K562 (cell line): ENCODE data around the gene R3HDM1. TPM values are rescaled to one million over a fixed set of nuclear protein-coding genes. Genes with fewer than 3 reads are reported as not detected.

Experiments used
- ATAC-seq: fragments of 200-7000 bp; cut with Tn5 transposase; 3 replicates; pipeline ENCODE4 v1.9.1; 2020; ENCODE audit warnings: moderate library complexity
- BruUV-seq: library from RNA; stranded (reverse); fragments of 400-500 nt; replicated peaks from 2 replicates; lab custom pipeline; 2021; lab: Mats Ljungman, UMichigan
- CTCF ChIA-PET: fragments of 300-600 bp; formaldehyde crosslinking; extraction: SDS; loops from one replicate; lab custom pipeline; 2021; ENCODE audit warnings: low intra/inter-chr PET ratio; lab: Yijun Ruan, JAX
- POLR2A ChIA-PET: fragments of 300-600, 350-650 bp; sonication (Branson Sonifier 250); formaldehyde crosslinking; extraction: SDS; loops from one replicate; lab custom pipeline; 2021; ENCODE audit warnings: antibody characterized with exemption, inconsistent platforms; lab: Yijun Ruan, JAX
- DNase-seq, 4 experiments: peaks; one replicate each; pipeline versions ENCODE4 v3.0.0 to v3.0.0-alpha.2; 2011 to 2018; ENCODE audit warnings: low spot score in 3 of 4, mixed read lengths in 3 of 4; ENCODE audit errors: extremely low read depth in 1 of 4
- FAIRE-seq: peaks from 2 replicates; lab custom pipeline; 2011; peaks lifted over from hg19 to GRCh38; lab: Jason Lieb, UNC
- H2AFZ ChIP-seq: 2 replicates; pipeline ENCODE4 v1.6.0; 2011; ENCODE audit warnings: low read depth, low read length, control low read depth, inconsistent platforms
- H3K27ac ChIP-seq: fragments of 200-600 bp; 3 replicates; pipeline ENCODE4 v1.8.0; 2011; ENCODE audit warnings: low read depth, mild to moderate bottlenecking, control low read depth, inconsistent platforms, low read length, moderate library complexity, mixed read lengths; ENCODE audit errors: extremely low read depth
- H3K27me3 ChIP-seq, 2 experiments: fragments of 300-600 bp in 1 of 2; 2 replicates in 1 of 2; 3 replicates in 1 of 2; pipeline versions ENCODE4 v1.6.0 to v1.8.0; 2011; ENCODE audit warnings: inconsistent platforms in 2 of 2, low read length in 2 of 2, mild to moderate bottlenecking in 1 of 2, mixed read lengths in 1 of 2, moderate library complexity in 1 of 2; ENCODE audit not compliant: control insufficient read depth in 2 of 2, insufficient read depth in 2 of 2
- H3K36me3 ChIP-seq: fragments of 300-600 bp; 3 replicates; pipeline ENCODE4 v1.8.0; 2011; ENCODE audit warnings: mild to moderate bottlenecking, low read length, inconsistent platforms; ENCODE audit not compliant: control insufficient read depth, insufficient read depth
- H3K4me1 ChIP-seq, 2 experiments: fragments of 200-600 bp in 1 of 2; replicated peaks in 1 of 2; 2 replicates in 1 of 2; 3 replicates in 1 of 2; pipeline versions ENCODE4 v1.5.1 to v1.8.0; 2011; ENCODE audit warnings: inconsistent platforms in 2 of 2, low read length in 2 of 2, mild to moderate bottlenecking in 1 of 2, mixed read lengths in 1 of 2, moderate library complexity in 1 of 2; ENCODE audit not compliant: control insufficient read depth in 2 of 2, insufficient read depth in 2 of 2
- H3K4me2 ChIP-seq: 2 replicates; pipeline ENCODE4 v1.6.1; 2011; ENCODE audit warnings: low read length, control low read depth, inconsistent platforms, mixed read lengths; ENCODE audit not compliant: insufficient read depth
- H3K4me3 ChIP-seq: fragments of 200-600 bp; sonication (generic), shearing (Covaris generic); 2 replicates; pipeline ENCODE4 v1.5.1; 2016; ENCODE audit warnings: control low read depth, inconsistent platforms
- H3K79me2 ChIP-seq: fragments of 200-600 bp; 3 replicates; pipeline ENCODE4 v1.8.0; 2011; ENCODE audit warnings: low read length, inconsistent platforms; ENCODE audit not compliant: control insufficient read depth, insufficient read depth
- H3K9ac ChIP-seq, 2 experiments: 2 replicates each; pipeline versions ENCODE4 v1.6.0 to v1.6.1; 2011; ENCODE audit warnings: low read depth in 2 of 2, low read length in 2 of 2, control low read depth in 1 of 2, inconsistent platforms in 1 of 2, mild to moderate bottlenecking in 1 of 2, mixed read lengths in 1 of 2; ENCODE audit not compliant: insufficient read depth in 1 of 2
- H3K9me1 ChIP-seq: one replicate; pipeline ENCODE4 v1.6.0; 2011; ENCODE audit warnings: inconsistent platforms, mild to moderate bottlenecking, low read length, moderate library complexity; ENCODE audit not compliant: control insufficient read depth, insufficient read depth
- H3K9me3 ChIP-seq: replicated peaks from 2 replicates; pipeline ENCODE4 v1.5.1; 2011; ENCODE audit warnings: low read depth, low read length, inconsistent platforms; ENCODE audit not compliant: control insufficient read depth, insufficient read depth
- H4K20me1 ChIP-seq: replicated peaks from 2 replicates; pipeline ENCODE4 v1.6.1; 2011; ENCODE audit warnings: low read length, inconsistent platforms, mixed read lengths; ENCODE audit not compliant: control insufficient read depth, insufficient read depth
- ARHGAP35 ChIP-seq: fragments of 450-650 bp; IDR thresholded peaks from 2 replicates; pipeline ENCODE4 v1.6.1; 2018; ENCODE audit not compliant: partially characterized antibody
- ARID4B ChIP-seq: sonication (generic); formaldehyde crosslinking; IDR thresholded peaks from 2 replicates; pipeline ENCODE4 v1.8.0; 2022; ENCODE audit warnings: mild to moderate bottlenecking, missing genetic modification reagents
- ATF4 ChIP-seq: fragments of 450-650 bp; formaldehyde crosslinking; IDR thresholded peaks from 2 replicates; pipeline ENCODE4 v1.4.0; 2022; ENCODE audit warnings: mild to moderate bottlenecking, moderate library complexity
- CBFA2T3 ChIP-seq: fragments of 450-650 bp; IDR thresholded peaks from 2 replicates; pipeline ENCODE4 v1.6.1; 2017
- RFX1 ChIP-seq: fragments of 450-650 bp; IDR thresholded peaks from 2 replicates; pipeline ENCODE4 v1.6.1; 2016; ENCODE audit warnings: mild to moderate bottlenecking, moderate library complexity
- ZNF57 ChIP-seq: fragments of 450-650 bp; formaldehyde crosslinking; IDR thresholded peaks from 2 replicates; pipeline ENCODE4 v1.4.0; 2020; ENCODE audit warnings: mild to moderate bottlenecking, moderate library complexity
- ZNF584 ChIP-seq: fragments of 200-800 bp; sonication (Bioruptor generic); IDR thresholded peaks from 2 replicates; pipeline ENCODE4 v1.6.1; 2016; ENCODE audit warnings: low read depth, mild to moderate bottlenecking, missing genetic modification characterization, missing compliant biosample characterization
- WGBS: fragments of 100-300 bp; shearing (Covaris generic); methylation state at CpG from one replicate; pipeline ENCODE4 v1.1.6; 2016; ENCODE audit warnings: low coverage, mixed read lengths; ENCODE audit not compliant: insufficient coverage; ENCODE audit errors: missing lambda C conversion rate; 5-methylcytosine and 5-hydroxymethylcytosine counted together
- in situ Hi-C: fragments of 300-500 bp; cut with MboI; formaldehyde crosslinking; loops from 4 replicates; pipeline ENCODE4 v1.15.0; 2018; ENCODE audit warnings: inconsistent platforms, mixed read lengths
- intact Hi-C: fragments of 100-400 bp; cut with micrococcal nuclease; formaldehyde crosslinking; loops from 2 replicates; pipeline ENCODE4 v1.14.2; 2022
- polyA plus RNA-seq, 8 experiments: library from polyadenylated mRNA; depleted of rRNA in 4 of 8; stranded (reverse) in 5 of 8; unstranded in 3 of 8; fragments of >200 nt; fragmentation: Nextera tagmentation in 2 of 8; fragmentation: Illumina TruSeq in 1 of 8; extraction: Ambion mirVana in 2 of 8; extraction: Trizol in 1 of 8; gene quantifications; 2 replicates each; pipeline versions ENCODE4 v1.2.1 to v1.2.3, GENCODE V29; 2011 to 2014; ENCODE audit warnings: inconsistent platforms in 1 of 8, missing spikeins in 1 of 8
- total RNA-seq, 7 experiments: library from RNA; depleted of rRNA in 6 of 7; stranded (reverse); fragments of >200 nt in 6 of 7; fragmentation: Illumina TruSeq in 2 of 7; extraction: Trizol in 2 of 7; gene quantifications; 2 replicates each; pipeline versions ENCODE4 v1.2.1 to v1.2.3, GENCODE V29; 2011 to 2021; ENCODE audit warnings: low replicate concordance in 1 of 7

R3HDM1 gene
- total and polyA plus RNA-seq, 9 of the 15 experiments (the other 6 are each of a cell fraction or from before 2014, with no cell fraction given): 12.4 to 89.4 (median 31.0) TPM

GRCh38 chr2:135525786-135526185 is 5.5 kb upstream of the R3HDM1 start:
- BruUV-seq: no TSS peak
- POLR2A ChIA-PET: interaction anchor here (0.6 kb wide), 1 partner anchor 8 kb away, joined by 4 read pairs; no protein-coding TSS in a partner anchor

More at GRCh38 chr2:135525786-135526185, 5.5 kb upstream of the R3HDM1 start:
- Histone ChIP-seq H3K27ac (no peak overlapping the region), H3K9me1 (no peaks in the 10 kb centered on the region), H4K20me1 (no peaks in the 10 kb centered on the region), H3K79me2 (peaks cover 70% of the 10 kb centered on the region), H3K4me3 (no peak overlapping the region), H3K4me1 (peaks cover 0 to 6% of the 10 kb centered on the region in 2 experiments; a peak in 3 of 5 replicates), H3K4me2 (no peak overlapping the region), H3K9me3 (peaks cover 2% of the 10 kb centered on the region; the same call in 1 of the 2 replicates), H3K36me3 (peaks cover 35% of the 10 kb centered on the region), H3K9ac (no peak overlapping the region), H2AFZ (no peak overlapping the region), H3K27me3 (no peaks in the 10 kb centered on the region)
- intact Hi-C loops: no loop called here
- DNase-seq (no peak), ATAC-seq (no peak), FAIRE-seq (no peak)
- TF ChIP-seq CBFA2T3: no peak
- no peak for TF ChIP-seq RFX1
- no peak for TF ChIP-seq ZNF57 (CRISPR knock-in tag)
- TF ChIP-seq ARID4B: no peak
- no peak for TF ChIP-seq ZNF584 (CRISPR knock-in tag)
- TF ChIP-seq ATF4: no peak
- no peak for TF ChIP-seq ARHGAP35
- in situ Hi-C loops: no loop called here
- CTCF ChIA-PET: no interaction called here
- 83% methylated on average over 1 of the region's 1 CpG for WGBS
